ENCODE data around the gene LMBR1. TPM values are rescaled to one million over a fixed set of nuclear protein-coding genes. Genes with fewer than 3 reads are reported as not detected.
"Not testable (repeated sequence)": the region's sequence is repeated elsewhere in the genome, so short reads cannot be mapped to it uniquely, and the experiment has no call there.

LMBR1 gene
- total RNA-seq, 1 experiment from 2014 or later: 91.1 TPM

DNA sequence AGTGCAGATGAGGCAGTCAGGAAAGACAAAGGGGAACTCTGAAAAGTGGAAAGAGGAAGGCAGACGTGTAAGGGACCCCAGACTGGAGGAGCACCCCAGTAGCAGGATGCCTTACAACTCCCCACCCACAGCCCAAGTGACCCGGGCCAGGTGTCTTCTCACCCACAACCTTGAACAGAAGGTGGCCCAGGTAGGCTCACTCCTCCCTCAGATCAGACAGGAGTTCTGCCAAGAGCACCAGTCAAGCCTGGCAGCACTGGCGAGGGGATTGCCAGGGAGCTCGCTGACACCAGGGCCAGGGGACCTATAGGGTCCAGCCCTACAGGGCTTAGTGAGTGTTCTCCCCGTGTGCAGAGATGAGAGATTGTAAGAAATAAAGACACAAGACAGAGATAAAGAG lies 27.1 kb upstream of the LMBR1 start:
- Mint-ChIP-seq H3K4me3 (ENCODE audit: low read depth, unreplicated experiment) (no peak overlapping the region), H3K4me1 (ENCODE audit: low read depth, unreplicated experiment) (no peaks in the 10 kb centered on the region), H3K9me3 (ENCODE audit: low read depth, unreplicated experiment) (no peaks in the 10 kb centered on the region), H3K27ac (ENCODE audit: unreplicated experiment) (no peak overlapping the region), H3K36me3 (ENCODE audit: insufficient read depth, unreplicated experiment) (no peaks in the 10 kb centered on the region), H3K27me3 (ENCODE audit: unreplicated experiment) (peaks cover 30% of the 10 kb centered on the region)
- intact Hi-C loops (cut with micrococcal nuclease; ENCODE audit: unreplicated experiment): no loop called here
- BruUV-seq (replicated peaks): no TSS peak
- no peak for DNase-seq
- CTCF ChIA-PET: no interaction called here
- TF ChIP-seq, protein P1, sequence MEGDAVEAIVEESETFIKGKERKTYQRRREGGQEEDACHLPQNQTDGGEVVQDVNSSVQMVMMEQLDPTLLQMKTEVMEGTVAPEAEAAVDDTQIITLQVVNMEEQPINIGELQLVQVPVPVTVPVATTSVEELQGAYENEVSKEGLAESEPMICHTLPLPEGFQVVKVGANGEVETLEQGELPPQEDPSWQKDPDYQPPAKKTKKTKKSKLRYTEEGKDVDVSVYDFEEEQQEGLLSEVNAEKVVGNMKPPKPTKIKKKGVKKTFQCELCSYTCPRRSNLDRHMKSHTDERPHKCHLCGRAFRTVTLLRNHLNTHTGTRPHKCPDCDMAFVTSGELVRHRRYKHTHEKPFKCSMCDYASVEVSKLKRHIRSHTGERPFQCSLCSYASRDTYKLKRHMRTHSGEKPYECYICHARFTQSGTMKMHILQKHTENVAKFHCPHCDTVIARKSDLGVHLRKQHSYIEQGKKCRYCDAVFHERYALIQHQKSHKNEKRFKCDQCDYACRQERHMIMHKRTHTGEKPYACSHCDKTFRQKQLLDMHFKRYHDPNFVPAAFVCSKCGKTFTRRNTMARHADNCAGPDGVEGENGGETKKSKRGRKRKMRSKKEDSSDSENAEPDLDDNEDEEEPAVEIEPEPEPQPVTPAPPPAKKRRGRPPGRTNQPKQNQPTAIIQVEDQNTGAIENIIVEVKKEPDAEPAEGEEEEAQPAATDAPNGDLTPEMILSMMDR (IDR thresholded peaks at IDR 0.05; ENCODE audit: unreplicated experiment): no peak

- TF ChIP-seq, protein P1 (IDR thresholded peaks at IDR 0.05; ENCODE audit: unreplicated experiment): no peak
- H3K4me3 Mint-ChIP-seq (ENCODE audit: low read depth, unreplicated experiment): no peak overlapping the region
- H3K4me1 Mint-ChIP-seq (ENCODE audit: low read depth, unreplicated experiment): no peaks in the 10 kb centered on the region
- intact Hi-C loops (cut with micrococcal nuclease; ENCODE audit: unreplicated experiment): no loop called here
- CTCF ChIA-PET: no interaction called here
- no peak overlapping the region for H3K27ac Mint-ChIP-seq (ENCODE audit: unreplicated experiment)
- no TSS peak for BruUV-seq (replicated peaks)
- DNase-seq: no peak
- H3K27me3 Mint-ChIP-seq (ENCODE audit: unreplicated experiment): peaks cover 30% of the 10 kb centered on the region
- H3K36me3 Mint-ChIP-seq (ENCODE audit: insufficient read depth, unreplicated experiment): no peaks in the 10 kb centered on the region
- H3K9me3 Mint-ChIP-seq (ENCODE audit: low read depth, unreplicated experiment): no peaks in the 10 kb centered on the region
These were observed 26.2 kb upstream of the LMBR1 start for GRCh38 chr7:156919132-156919713.

DNA sequence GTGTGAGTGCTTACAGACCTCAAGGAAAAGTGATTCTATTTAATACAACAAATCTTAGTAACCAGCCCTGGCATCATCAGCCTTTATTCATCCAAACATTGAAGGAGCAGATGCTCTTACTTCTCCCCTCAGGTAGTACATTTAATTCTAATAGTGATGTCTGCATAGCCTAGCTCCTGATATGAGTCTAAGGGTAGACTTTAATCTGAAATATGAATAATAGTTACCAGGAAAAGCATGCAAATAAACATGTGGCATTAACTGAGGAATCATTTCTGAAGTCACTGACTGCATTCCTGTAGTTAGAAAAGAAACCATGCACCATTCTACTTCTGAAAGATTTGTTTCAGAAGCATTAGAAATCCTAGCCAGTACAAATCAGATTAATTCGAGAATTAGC lies 25.7 kb upstream of the LMBR1 start:
- CTCF ChIA-PET: no interaction called here
- no peaks in the 10 kb centered on the region for H3K9me3 Mint-ChIP-seq (ENCODE audit: low read depth, unreplicated experiment)
- TF ChIP-seq, protein P1 (IDR thresholded peaks at IDR 0.05; ENCODE audit: unreplicated experiment): no peak
- no peak for DNase-seq
- intact Hi-C loops (cut with micrococcal nuclease; ENCODE audit: unreplicated experiment): no loop called here
- no peaks in the 10 kb centered on the region for H3K36me3 Mint-ChIP-seq (ENCODE audit: insufficient read depth, unreplicated experiment)
- no TSS peak for BruUV-seq (replicated peaks)
- no peaks in the 10 kb centered on the region for H3K4me1 Mint-ChIP-seq (ENCODE audit: low read depth, unreplicated experiment)
- H3K27me3 Mint-ChIP-seq (ENCODE audit: unreplicated experiment): peaks cover 30% of the 10 kb centered on the region
- H3K4me3 Mint-ChIP-seq (ENCODE audit: low read depth, unreplicated experiment): no peak overlapping the region
- no peak overlapping the region for H3K27ac Mint-ChIP-seq (ENCODE audit: unreplicated experiment)

- CTCF ChIA-PET; H3K36me3 Mint-ChIP-seq (ENCODE audit: insufficient read depth, unreplicated experiment); BruUV-seq (replicated peaks); H3K4me1 Mint-ChIP-seq (ENCODE audit: low read depth, unreplicated experiment); H3K9me3 Mint-ChIP-seq (ENCODE audit: low read depth, unreplicated experiment); H3K4me3 Mint-ChIP-seq (ENCODE audit: low read depth, unreplicated experiment); DNase-seq; H3K27ac Mint-ChIP-seq (ENCODE audit: unreplicated experiment): not testable (repeated sequence)
- intact Hi-C loops (cut with micrococcal nuclease; ENCODE audit: unreplicated experiment): loop anchor here (5.0 kb wide), 1 partner anchor 38 kb away; the partner anchor contains the start of gene NOM1
- peaks cover 12% of the 10 kb centered on the region for H3K27me3 Mint-ChIP-seq (ENCODE audit: unreplicated experiment)
These were observed 16.7 kb upstream of the LMBR1 start for GRCh38 chr7:156909574-156910252.

- no peak for DNase-seq
- TF ChIP-seq, protein P1 (IDR thresholded peaks at IDR 0.05; ENCODE audit: unreplicated experiment): no peak
- Mint-ChIP-seq H3K4me1 (ENCODE audit: low read depth, unreplicated experiment) (peaks cover 13% of the 10 kb centered on the region), H3K4me3 (ENCODE audit: low read depth, unreplicated experiment) (no peak overlapping the region), H3K27ac (ENCODE audit: unreplicated experiment) (no peak overlapping the region), H3K9me3 (ENCODE audit: low read depth, unreplicated experiment) (no peaks in the 10 kb centered on the region), H3K36me3 (ENCODE audit: insufficient read depth, unreplicated experiment) (no peaks in the 10 kb centered on the region), H3K27me3 (ENCODE audit: unreplicated experiment) (peaks cover 10% of the 10 kb centered on the region)
- CTCF ChIA-PET: no interaction called here
- BruUV-seq (replicated peaks): no TSS peak
- intact Hi-C loops (cut with micrococcal nuclease; ENCODE audit: unreplicated experiment): loop anchor here (5.0 kb wide), 1 partner anchor 40 kb away; the partner anchor contains the start of gene NOM1
These were observed 14.7 kb upstream of the LMBR1 start for GRCh38 chr7:156907656-156908055.

Measured in Calu3 (cell line).